HG02571 (cell line): ENCODE results near the gene LY9.
A peak's percentile ranks its signal among the peaks of the same experiment; 100 is the strongest.

ENCODE experiments used
- ATAC-seq: cut with Tn5 transposase; IDR thresholded peaks from one replicate; pipeline ENCODE4 v1.9.1; 2021; ENCODE audit warnings: mild to moderate bottlenecking, moderate library complexity; ENCODE audit not compliant: unreplicated experiment

LY9 gene

GRCh38 chr1:160836561-160836960 lies 40.6 kb downstream of the LY9 start:
- no peak for ATAC-seq

GRCh38 chr1:160836981-160837557 lies 41.1 kb downstream of the LY9 start:
- ATAC-seq = no peak

GRCh38 chr1:160837558-160838205 lies 41.7 kb downstream of the LY9 start:
- ATAC-seq = peak; percentile 68

GRCh38 chr1:160838888-160839287 lies 42.9 kb downstream of the LY9 start:
- no peak for ATAC-seq

- no peak for ATAC-seq
These were observed 43.8 kb downstream of the LY9 start for GRCh38 chr1:160839746-160840145.

- ATAC-seq = no peak
These were observed 45.1 kb downstream of the LY9 start for GRCh38 chr1:160841079-160841478.

- ATAC-seq = no peak
These were observed 48.7 kb downstream of the LY9 start for GRCh38 chr1:160844447-160845232.

GRCh38 chr1:160846281-160846680 lies 50.3 kb downstream of the LY9 start:
- no peak for ATAC-seq

- ATAC-seq = no peak
These were observed 54.6 kb downstream of the LY9 start for GRCh38 chr1:160850541-160850940.

- no peak for ATAC-seq
These were observed 55.0 kb downstream of the LY9 start for GRCh38 chr1:160850993-160851392.

- ATAC-seq = no peak
These were observed 57.0 kb downstream of the LY9 start for GRCh38 chr1:160853014-160853413.

- no peak for ATAC-seq
These were observed 57.8 kb downstream of the LY9 start for GRCh38 chr1:160853754-160854153.

- ATAC-seq = no peak
These were observed 59.4 kb downstream of the LY9 start for GRCh38 chr1:160855181-160855981.

GRCh38 chr1:160858097-160858496 lies 62.1 kb downstream of the LY9 start:
- no peak for ATAC-seq

GRCh38 chr1:160858507-160858906 lies 62.5 kb downstream of the LY9 start:
- ATAC-seq = no peak

GRCh38 chr1:160859166-160859565 lies 63.2 kb downstream of the LY9 start:
- ATAC-seq = no peak

- no peak for ATAC-seq
These were observed 65.0 kb downstream of the LY9 start for GRCh38 chr1:160860840-160861505.

GRCh38 chr1:160862203-160863060 lies 66.5 kb downstream of the LY9 start, which contains the start of gene CD244:
TSS of gene CD244 (minus strand) at chr1:160862887. CDS start at chr1:160862677, 210 bp downstream.
- ATAC-seq = no peak

- no peak for ATAC-seq
These were observed 67.2 kb downstream of the LY9 start for GRCh38 chr1:160863061-160863773.
